ENCODE data around the gene SSBP1. TPM values are rescaled to one million over a fixed set of nuclear protein-coding genes. Genes with fewer than 3 reads are reported as not detected.
A peak's percentile ranks its signal among the peaks of the same experiment; 100 is the strongest.

The SSBP1 gene
- polyA plus RNA-seq, 3 donors, result 66.9 to 197 (median 184) TPM

DNA sequence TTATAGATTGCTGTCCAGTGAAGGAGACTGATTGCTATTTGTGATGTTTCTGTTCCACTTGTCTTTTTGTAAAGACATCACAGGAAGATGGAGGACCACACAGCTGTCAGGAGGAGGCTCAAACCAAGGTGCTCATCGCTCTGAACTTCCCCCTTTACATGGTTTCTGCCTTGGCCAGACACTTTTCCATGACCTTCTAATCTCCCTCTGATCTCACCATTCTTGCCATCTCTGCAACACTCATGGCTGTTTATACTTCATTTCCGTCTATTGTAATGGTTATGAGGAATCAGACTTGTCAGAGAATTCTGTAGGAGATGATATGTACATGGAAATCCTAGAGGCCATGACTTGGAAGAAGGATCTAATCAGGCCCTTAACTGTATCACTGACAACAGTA is 50.1 kb downstream of the SSBP1 start:
- peaks cover 8% of the 10 kb centered on the region for H3K4me1 Mint-ChIP-seq
- no peak overlapping the region for H3K9ac ChIP-seq (ENCODE audit: insufficient read depth, low read length, poor library complexity, severe bottlenecking)
- no peaks in the 10 kb centered on the region for H3K27me3 ChIP-seq (ENCODE audit: control insufficient read depth in 2 of 2, insufficient read depth in 2 of 2, low read length in 2 of 2)
- intact Hi-C loops (cut with micrococcal nuclease), result no loop called here
- no peak for DNase-seq
- 100% methylated on average over 1 of the region's 2 CpGs for WGBS (ENCODE audit: insufficient coverage)
- no peak overlapping the region for H3K27ac Mint-ChIP-seq
- peaks cover 9 to 11% of the 10 kb centered on the region in 2 donors for H3K4me1 ChIP-seq (ENCODE audit: control insufficient read depth in 1 of 2, insufficient read depth in 2 of 2, low read length in 2 of 2)
- no peaks in the 10 kb centered on the region for H3K27me3 Mint-ChIP-seq (ENCODE audit: low read depth in 3 of 3)
- TF ChIP-seq, protein P1, sequence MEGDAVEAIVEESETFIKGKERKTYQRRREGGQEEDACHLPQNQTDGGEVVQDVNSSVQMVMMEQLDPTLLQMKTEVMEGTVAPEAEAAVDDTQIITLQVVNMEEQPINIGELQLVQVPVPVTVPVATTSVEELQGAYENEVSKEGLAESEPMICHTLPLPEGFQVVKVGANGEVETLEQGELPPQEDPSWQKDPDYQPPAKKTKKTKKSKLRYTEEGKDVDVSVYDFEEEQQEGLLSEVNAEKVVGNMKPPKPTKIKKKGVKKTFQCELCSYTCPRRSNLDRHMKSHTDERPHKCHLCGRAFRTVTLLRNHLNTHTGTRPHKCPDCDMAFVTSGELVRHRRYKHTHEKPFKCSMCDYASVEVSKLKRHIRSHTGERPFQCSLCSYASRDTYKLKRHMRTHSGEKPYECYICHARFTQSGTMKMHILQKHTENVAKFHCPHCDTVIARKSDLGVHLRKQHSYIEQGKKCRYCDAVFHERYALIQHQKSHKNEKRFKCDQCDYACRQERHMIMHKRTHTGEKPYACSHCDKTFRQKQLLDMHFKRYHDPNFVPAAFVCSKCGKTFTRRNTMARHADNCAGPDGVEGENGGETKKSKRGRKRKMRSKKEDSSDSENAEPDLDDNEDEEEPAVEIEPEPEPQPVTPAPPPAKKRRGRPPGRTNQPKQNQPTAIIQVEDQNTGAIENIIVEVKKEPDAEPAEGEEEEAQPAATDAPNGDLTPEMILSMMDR (IDR thresholded peaks at IDR 0.05), result no peak
- H3K36me3 ChIP-seq (replicated peaks in 1 of 2; ENCODE audit: control insufficient read depth in 1 of 2, insufficient read depth in 2 of 2, low read length in 2 of 2), result peaks cover 0 to 9% of the 10 kb centered on the region in 2 donors
- H3K4me2 ChIP-seq (replicated peaks; ENCODE audit: extremely low read depth, low read length, poor library complexity, severe bottlenecking), result no peak overlapping the region
- no peaks in the 10 kb centered on the region for H3K79me2 ChIP-seq (ENCODE audit: insufficient read depth, low read length)
- no peak overlapping the region for H3K4me3 ChIP-seq (replicated peaks in 1 of 3; ENCODE audit: low read depth in 2 of 3, low read length in 3 of 3)
- no peaks in the 10 kb centered on the region for H4K20me1 ChIP-seq (ENCODE audit: insufficient read depth, low read length)
- no peak overlapping the region for H3K27ac ChIP-seq (ENCODE audit: low read depth in 1 of 2, low read length in 2 of 2)
- peaks cover 24 to 27% of the 10 kb centered on the region in 2 donors for H3K36me3 Mint-ChIP-seq
- H3K9me3 Mint-ChIP-seq, result peaks cover 0 to 4% (median 0%) of the 10 kb centered on the region in 7 donors
- H3K4me3 Mint-ChIP-seq, result no peak overlapping the region
- H3K9me3 ChIP-seq (replicated peaks in 1 of 2; ENCODE audit: control insufficient read depth in 1 of 2, insufficient read depth in 1 of 2, low read length in 2 of 2), result no peaks in the 10 kb centered on the region
- no peak overlapping the region for H2AFZ ChIP-seq (ENCODE audit: insufficient read depth, low read depth, low read length, poor library complexity, severe bottlenecking)

DNA sequence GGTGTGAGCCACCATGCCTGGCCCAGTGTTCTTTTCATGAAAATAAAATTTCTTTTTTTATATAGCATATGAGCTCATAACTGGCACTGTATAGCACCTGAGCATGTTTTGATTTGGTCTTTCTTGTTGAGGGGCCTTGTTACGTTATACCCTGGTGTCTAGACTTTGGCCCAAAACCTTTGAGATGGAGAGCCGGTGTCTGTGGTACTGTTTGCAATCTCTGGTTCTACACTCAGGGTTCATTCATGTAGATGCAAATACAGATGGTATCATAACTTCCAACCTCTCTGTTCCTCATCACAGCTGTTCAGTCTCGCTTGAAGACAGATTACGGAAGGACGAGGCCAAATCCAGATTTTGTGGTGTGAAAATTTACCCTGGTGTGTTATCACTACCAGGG is 51.8 kb downstream of the SSBP1 start, which contains the start of gene TAS2R5:
TSS of gene TAS2R5 (plus strand) at position 301 of the 400 bp plus-strand sequence. CDS start 145 bp downstream, outside the sequence.
- Histone ChIP-seq H3K36me3 (replicated peaks in 1 of 2; ENCODE audit: control insufficient read depth in 1 of 2, insufficient read depth in 2 of 2, low read length in 2 of 2) (peaks cover 0 to 9% of the 10 kb centered on the region in 2 donors), H4K20me1 (ENCODE audit: insufficient read depth, low read length) (no peaks in the 10 kb centered on the region), H3K9me3 (replicated peaks in 1 of 2; ENCODE audit: control insufficient read depth in 1 of 2, insufficient read depth in 1 of 2, low read length in 2 of 2) (no peaks in the 10 kb centered on the region), H3K79me2 (ENCODE audit: insufficient read depth, low read length) (no peaks in the 10 kb centered on the region), H3K27ac (ENCODE audit: low read depth in 1 of 2, low read length in 2 of 2) (no peak within 1 kb of the TSS), H3K27me3 (ENCODE audit: control insufficient read depth in 2 of 2, insufficient read depth in 2 of 2, low read length in 2 of 2) (no peaks in the 10 kb centered on the region), H2AFZ (ENCODE audit: insufficient read depth, low read depth, low read length, poor library complexity, severe bottlenecking) (no peak within 1 kb of the TSS), H3K4me3 (replicated peaks in 1 of 3; ENCODE audit: low read depth in 2 of 3, low read length in 3 of 3) (no peak within 1 kb of the TSS), H3K9ac (ENCODE audit: insufficient read depth, low read length, poor library complexity, severe bottlenecking) (no peak within 1 kb of the TSS), H3K4me2 (replicated peaks; ENCODE audit: extremely low read depth, low read length, poor library complexity, severe bottlenecking) (no peak within 1 kb of the TSS), H3K4me1 (ENCODE audit: control insufficient read depth in 1 of 2, insufficient read depth in 2 of 2, low read length in 2 of 2) (peaks cover 9 to 11% of the 10 kb centered on the region in 2 donors)
- Mint-ChIP-seq H3K27me3 (ENCODE audit: low read depth in 3 of 3) (no peaks in the 10 kb centered on the region), H3K36me3 (peaks cover 24 to 25% of the 10 kb centered on the region in 2 donors), H3K4me3 (no peak within 1 kb of the TSS), H3K9me3 (peaks cover 0 to 4% (median 0%) of the 10 kb centered on the region in 7 donors), H3K27ac (peak within 1 kb of the TSS in 1 of 7 donors; percentile 19), H3K4me1 (peaks cover 8% of the 10 kb centered on the region)
- intact Hi-C loops (cut with micrococcal nuclease), result no loop called here
- no CpG with 5 or more reads among the region's 5 CpGs for WGBS (ENCODE audit: insufficient coverage)
- TF ChIP-seq, protein P1 (IDR thresholded peaks at IDR 0.05), result no peak
- no peak for DNase-seq

All from CD14-positive monocyte (primary cell).